Keratinocyte (primary cell): ENCODE data around the gene TTC39B.

Experiments
- EZH2 ChIP-seq: IDR thresholded peaks from one replicate; pipeline ENCODE4 v1.6.1; 2012; ENCODE audit warnings: inconsistent platforms, mild to moderate bottlenecking, low read length, moderate library complexity
- TF ChIP-seq, protein P1 (sequence below), 3 experiments: IDR thresholded peaks in 1 of 3; conservative IDR thresholded peaks in 1 of 3; optimal IDR thresholded peaks in 1 of 3; 2 replicates in 2 of 3; 3 replicates in 1 of 3; pipeline versions ENCODE3 to v1.5.1; 2011; ENCODE audit warnings: low read length in 3 of 3, mild to moderate bottlenecking in 3 of 3, moderate library complexity in 2 of 3, control low read depth in 1 of 3, inconsistent platforms in 1 of 3; ENCODE audit not compliant: insufficient read depth in 2 of 3; ENCODE audit errors: extremely low read depth in 1 of 3

- TF ChIP-seq EZH2 = no peak
- TF ChIP-seq, protein P1, sequence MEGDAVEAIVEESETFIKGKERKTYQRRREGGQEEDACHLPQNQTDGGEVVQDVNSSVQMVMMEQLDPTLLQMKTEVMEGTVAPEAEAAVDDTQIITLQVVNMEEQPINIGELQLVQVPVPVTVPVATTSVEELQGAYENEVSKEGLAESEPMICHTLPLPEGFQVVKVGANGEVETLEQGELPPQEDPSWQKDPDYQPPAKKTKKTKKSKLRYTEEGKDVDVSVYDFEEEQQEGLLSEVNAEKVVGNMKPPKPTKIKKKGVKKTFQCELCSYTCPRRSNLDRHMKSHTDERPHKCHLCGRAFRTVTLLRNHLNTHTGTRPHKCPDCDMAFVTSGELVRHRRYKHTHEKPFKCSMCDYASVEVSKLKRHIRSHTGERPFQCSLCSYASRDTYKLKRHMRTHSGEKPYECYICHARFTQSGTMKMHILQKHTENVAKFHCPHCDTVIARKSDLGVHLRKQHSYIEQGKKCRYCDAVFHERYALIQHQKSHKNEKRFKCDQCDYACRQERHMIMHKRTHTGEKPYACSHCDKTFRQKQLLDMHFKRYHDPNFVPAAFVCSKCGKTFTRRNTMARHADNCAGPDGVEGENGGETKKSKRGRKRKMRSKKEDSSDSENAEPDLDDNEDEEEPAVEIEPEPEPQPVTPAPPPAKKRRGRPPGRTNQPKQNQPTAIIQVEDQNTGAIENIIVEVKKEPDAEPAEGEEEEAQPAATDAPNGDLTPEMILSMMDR (optimal IDR thresholded peaks at IDR 0.05 in 1 of 3, IDR thresholded peaks at IDR 0.05 in 1 of 3, conservative IDR thresholded peaks at IDR 0.05 in 1 of 3; ENCODE audit: extremely low read depth in 1 of 3, insufficient read depth in 2 of 3, low read length in 3 of 3) = no peak
Measured at GRCh38 chr9:15240927-15241326, 66.1 kb downstream of the TTC39B start.
